H1 (cell line): ENCODE results near the gene SH3GL1. TPM values are rescaled to one million over a fixed set of nuclear protein-coding genes. Genes with fewer than 3 reads are reported as not detected.

Source experiments
- ATF3 ChIP-seq: IDR thresholded peaks from 2 replicates; pipeline ENCODE4 v1.6.1; 2011; ENCODE audit warnings: low read depth, mild to moderate bottlenecking, low read length; ENCODE audit not compliant: insufficient read depth
- EZH2 ChIP-seq: fragments of 200-600 bp; sonication (generic); IDR thresholded peaks from 2 replicates; pipeline ENCODE4 v1.7.1; 2012; ENCODE audit warnings: low read depth, mild to moderate bottlenecking, moderate library complexity, low read length, inconsistent platforms; ENCODE audit not compliant: severe bottlenecking
- KDM1A ChIP-seq: fragments of 200-600, 300-600 bp; sonication (generic); IDR thresholded peaks from 2 replicates; pipeline ENCODE4 v1.7.1; 2016; ENCODE audit warnings: mild to moderate bottlenecking, low read length, borderline replicate concordance
- ZNF274 ChIP-seq: IDR thresholded peaks from 2 replicates; pipeline ENCODE4 v1.7.0; 2012; ENCODE audit warnings: low read length, borderline replicate concordance; ENCODE audit errors: extremely low read depth
- polyA plus RNA-seq, 7 experiments: library from polyadenylated mRNA; depleted of rRNA in 3 of 7; stranded (reverse) in 5 of 7; unstranded in 2 of 7; fragments of >200 nt in 5 of 7; fragments of 200-250 nt in 2 of 7; gene quantifications; 1 replicate in 5 of 7; 2 replicates in 1 of 7; 4 replicates in 1 of 7; pipeline versions ENCODE4 v1.2.1 to v1.2.3, GENCODE V29; 2011 to 2013; ENCODE audit warnings: missing spikeins in 2 of 7, mixed read lengths in 2 of 7
- total RNA-seq: library from RNA; stranded (reverse); fragmentation: NEBNext Ultra II Directional; extraction: Animal tissue kit (Norgen Biotek cat#: 25700); gene quantifications from 2 replicates; pipeline ENCODE4 v1.2.1, GENCODE V29; 2021

SH3GL1 gene
- total and polyA plus RNA-seq, 2 of the 8 experiments (the other 6 are each of a cell fraction or from before 2014, with no cell fraction given) = 81.5 to 102 TPM

GRCh38 chr19:4318460-4318859, 81.9 kb downstream of the SH3GL1 start (continued):
- TF ChIP-seq EZH2 (no peak), ATF3 (no peak), KDM1A (no peak), ZNF274 (no peak)
